KMS-11 (cell line): ENCODE results near the gene ACOT2.
"Not testable (repeated sequence)": the region's sequence is repeated elsewhere in the genome, so short reads cannot be mapped to it uniquely, and the experiment has no call there.

Source experiments
- H2AFZ ChIP-seq: fragments of 200-600 bp; sonication (generic); 2 replicates; pipeline ENCODE4 v1.6.1; 2016; ENCODE audit warnings: antibody characterized with exemption, mixed run types, low read depth
- H3K27ac ChIP-seq: fragments of 200-600 bp; sonication (generic); 2 replicates; pipeline ENCODE4 v1.6.1; 2016; ENCODE audit warnings: mild to moderate bottlenecking, mixed run types
- H3K27me3 ChIP-seq: fragments of 200-600 bp; sonication (generic); 2 replicates; pipeline ENCODE4 v1.6.1; 2017; ENCODE audit warnings: mild to moderate bottlenecking, low read depth, mixed run types, moderate library complexity; ENCODE audit not compliant: insufficient read depth
- H3K36me3 ChIP-seq: fragments of 200-600 bp; sonication (generic); 2 replicates; pipeline ENCODE4 v1.6.1; 2017; ENCODE audit warnings: mild to moderate bottlenecking, mixed run types; ENCODE audit not compliant: insufficient read depth
- H3K4me1 ChIP-seq: fragments of 200-600 bp; sonication (generic); 2 replicates; pipeline ENCODE4 v1.6.1; 2016; ENCODE audit warnings: mild to moderate bottlenecking, low read depth, mixed run types; ENCODE audit not compliant: poor library complexity, severe bottlenecking
- H3K4me2 ChIP-seq: fragments of 200-600 bp; sonication (generic); 2 replicates; pipeline ENCODE4 v1.7.0; 2016; ENCODE audit warnings: mild to moderate bottlenecking, mixed run types
- H3K4me3 ChIP-seq: fragments of 200-600 bp; sonication (generic); IDR thresholded peaks from 2 replicates; pipeline ENCODE4 v1.6.1; 2017; ENCODE audit warnings: low read depth, low read length, mixed read lengths; ENCODE audit not compliant: insufficient read depth
- H3K79me2 ChIP-seq: fragments of 200-600 bp; sonication (generic); 2 replicates; pipeline ENCODE4 v1.6.1; 2016; ENCODE audit warnings: low read depth, mixed run types; ENCODE audit not compliant: insufficient read depth
- H3K9ac ChIP-seq: fragments of 200-600 bp; sonication (generic); 2 replicates; pipeline ENCODE4 v1.6.1; 2016; ENCODE audit warnings: mild to moderate bottlenecking, mixed run types
- H4K20me1 ChIP-seq: fragments of 200-600 bp; sonication (generic); 2 replicates; pipeline ENCODE4 v1.6.1; 2016; ENCODE audit warnings: mild to moderate bottlenecking, mixed run types; ENCODE audit not compliant: insufficient read depth
- TF ChIP-seq, protein P1 (sequence below): fragments of 200-600 bp; sonication (generic); conservative IDR thresholded peaks from 2 replicates; pipeline ENCODE4 v1.6.1; 2017; ENCODE audit warnings: low read depth, mild to moderate bottlenecking, antibody characterized with exemption, low read length, moderate library complexity, mixed read lengths

The ACOT2 gene

DNA sequence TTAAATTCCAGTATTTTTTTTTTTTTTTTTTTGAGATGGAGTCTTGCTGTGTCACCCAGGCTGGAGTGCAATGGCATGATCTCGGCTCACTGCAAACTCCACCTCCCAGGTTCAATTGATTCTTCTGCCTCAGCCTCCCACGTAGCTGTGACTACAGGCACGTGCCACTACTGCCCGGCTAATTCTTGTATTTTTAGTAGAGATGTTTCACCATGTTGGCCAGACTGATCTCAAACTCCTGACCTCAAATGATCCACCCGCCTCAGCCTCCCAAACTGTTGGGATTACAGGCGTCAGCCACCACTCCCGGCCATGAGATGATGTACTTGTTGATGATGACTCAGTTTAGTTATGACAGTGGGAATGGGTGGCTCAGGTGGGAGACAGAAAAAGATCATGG, 5.2 kb downstream of the ACOT2 start:
- H3K4me3 ChIP-seq, H3K4me2 ChIP-seq, H3K9ac ChIP-seq, H3K27me3 ChIP-seq, H3K27ac ChIP-seq, H3K36me3 ChIP-seq, H3K4me1 ChIP-seq, H4K20me1 ChIP-seq, H3K79me2 ChIP-seq, H2AFZ ChIP-seq: not testable (repeated sequence)

DNA sequence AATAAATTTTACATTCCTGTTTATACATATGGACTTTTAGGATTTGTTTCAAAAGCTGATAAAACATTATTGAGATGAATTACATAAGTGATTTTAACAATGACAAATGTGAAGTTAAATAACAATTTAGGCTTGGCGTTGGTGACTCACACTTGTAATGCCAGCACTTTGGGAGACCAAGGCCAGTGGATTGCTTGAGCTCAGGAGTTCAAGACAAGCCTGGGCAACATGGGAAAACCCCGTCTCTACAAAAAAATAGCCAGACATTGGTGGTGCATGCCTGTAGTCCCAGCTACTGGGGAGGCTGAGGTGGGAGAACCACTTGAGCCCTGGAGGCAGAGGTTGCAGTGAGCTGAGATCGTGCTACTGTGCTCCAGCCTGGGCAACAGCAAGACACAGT, 7.4 kb downstream of the ACOT2 start:
- H3K4me3 ChIP-seq = no peak overlapping the region
- no peak overlapping the region for H3K4me2 ChIP-seq
- no peak overlapping the region for H2AFZ ChIP-seq
- H4K20me1 ChIP-seq = no peaks in the 10 kb centered on the region
- H3K4me1 ChIP-seq = no peaks in the 10 kb centered on the region
- no peaks in the 10 kb centered on the region for H3K79me2 ChIP-seq
- no peaks in the 10 kb centered on the region for H3K27me3 ChIP-seq
- TF ChIP-seq, protein P1, sequence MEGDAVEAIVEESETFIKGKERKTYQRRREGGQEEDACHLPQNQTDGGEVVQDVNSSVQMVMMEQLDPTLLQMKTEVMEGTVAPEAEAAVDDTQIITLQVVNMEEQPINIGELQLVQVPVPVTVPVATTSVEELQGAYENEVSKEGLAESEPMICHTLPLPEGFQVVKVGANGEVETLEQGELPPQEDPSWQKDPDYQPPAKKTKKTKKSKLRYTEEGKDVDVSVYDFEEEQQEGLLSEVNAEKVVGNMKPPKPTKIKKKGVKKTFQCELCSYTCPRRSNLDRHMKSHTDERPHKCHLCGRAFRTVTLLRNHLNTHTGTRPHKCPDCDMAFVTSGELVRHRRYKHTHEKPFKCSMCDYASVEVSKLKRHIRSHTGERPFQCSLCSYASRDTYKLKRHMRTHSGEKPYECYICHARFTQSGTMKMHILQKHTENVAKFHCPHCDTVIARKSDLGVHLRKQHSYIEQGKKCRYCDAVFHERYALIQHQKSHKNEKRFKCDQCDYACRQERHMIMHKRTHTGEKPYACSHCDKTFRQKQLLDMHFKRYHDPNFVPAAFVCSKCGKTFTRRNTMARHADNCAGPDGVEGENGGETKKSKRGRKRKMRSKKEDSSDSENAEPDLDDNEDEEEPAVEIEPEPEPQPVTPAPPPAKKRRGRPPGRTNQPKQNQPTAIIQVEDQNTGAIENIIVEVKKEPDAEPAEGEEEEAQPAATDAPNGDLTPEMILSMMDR = no peak
- no peak overlapping the region for H3K9ac ChIP-seq
- no peaks in the 10 kb centered on the region for H3K36me3 ChIP-seq
- H3K27ac ChIP-seq = no peak overlapping the region

DNA sequence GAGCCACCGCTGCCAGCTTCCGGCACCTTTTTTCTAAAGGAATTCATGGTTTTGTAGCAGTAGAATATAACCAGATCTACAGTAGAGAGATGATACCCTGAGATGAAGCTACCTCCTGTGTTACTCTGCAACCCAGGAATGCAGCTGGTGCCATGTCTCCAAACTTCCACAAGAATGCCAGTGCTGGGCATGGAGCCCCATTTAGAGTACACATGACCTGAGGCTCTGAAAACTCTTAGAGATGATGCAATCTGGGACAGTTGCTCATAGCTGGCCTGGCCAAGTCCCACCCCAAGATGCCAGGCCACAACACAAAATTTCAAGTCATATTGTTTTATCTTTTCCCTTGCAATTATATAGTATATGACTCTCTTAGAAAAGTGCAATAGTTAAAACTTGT, 8.2 kb downstream of the ACOT2 start:
- H3K9ac ChIP-seq, H3K27me3 ChIP-seq, H3K4me3 ChIP-seq: not testable (repeated sequence)

DNA sequence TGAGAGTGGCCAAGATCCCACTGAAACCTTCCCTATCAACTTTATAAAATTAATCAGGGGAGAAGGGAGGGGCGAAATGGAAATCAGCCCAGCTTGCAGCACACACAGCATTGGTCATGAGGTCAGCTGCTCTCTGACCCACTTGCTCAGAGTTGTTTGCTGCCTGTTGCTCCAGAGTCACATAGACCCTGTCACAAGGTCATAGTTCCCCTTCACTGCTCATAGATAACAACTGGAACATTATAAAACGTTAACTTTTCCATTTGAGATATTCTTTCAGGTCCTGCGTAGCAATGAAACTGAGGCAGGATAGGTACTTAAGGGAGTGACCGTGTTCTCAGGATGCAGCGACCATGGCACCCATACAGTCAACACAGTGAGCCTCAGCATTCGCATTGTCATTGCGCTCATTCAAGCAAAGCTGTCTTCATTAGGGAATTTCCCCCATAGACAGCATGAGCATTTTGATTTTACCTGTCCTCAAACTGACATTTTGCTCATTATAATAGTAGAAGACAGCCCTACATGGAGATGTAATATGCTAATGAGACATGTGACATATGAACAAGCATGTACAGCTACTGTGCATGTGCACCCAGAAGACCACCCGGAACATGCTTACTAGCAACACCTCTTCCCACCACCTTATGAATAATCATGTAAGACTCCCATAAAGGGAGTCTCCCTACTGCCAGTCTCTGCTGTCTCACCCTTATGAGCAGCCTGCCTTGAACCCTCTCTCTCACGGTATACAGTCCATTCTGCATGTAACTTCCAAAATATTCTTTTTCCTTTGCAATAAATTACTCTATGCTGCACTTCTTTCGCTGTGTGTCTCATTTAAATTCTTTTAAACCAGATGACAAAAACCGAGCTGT, 13.3 kb downstream of the ACOT2 start:
- H2AFZ ChIP-seq, H3K36me3 ChIP-seq, H3K4me2 ChIP-seq, H3K4me3 ChIP-seq, H4K20me1 ChIP-seq, H3K9ac ChIP-seq, H3K27me3 ChIP-seq, H3K79me2 ChIP-seq, H3K27ac ChIP-seq, H3K4me1 ChIP-seq: not testable (repeated sequence)

More for the DNA sequence above, 8.2 kb downstream of the ACOT2 start:
- H4K20me1 ChIP-seq, H3K4me1 ChIP-seq, H3K79me2 ChIP-seq, H3K4me2 ChIP-seq, H3K27ac ChIP-seq, H2AFZ ChIP-seq, H3K36me3 ChIP-seq: not testable (repeated sequence)

DNA sequence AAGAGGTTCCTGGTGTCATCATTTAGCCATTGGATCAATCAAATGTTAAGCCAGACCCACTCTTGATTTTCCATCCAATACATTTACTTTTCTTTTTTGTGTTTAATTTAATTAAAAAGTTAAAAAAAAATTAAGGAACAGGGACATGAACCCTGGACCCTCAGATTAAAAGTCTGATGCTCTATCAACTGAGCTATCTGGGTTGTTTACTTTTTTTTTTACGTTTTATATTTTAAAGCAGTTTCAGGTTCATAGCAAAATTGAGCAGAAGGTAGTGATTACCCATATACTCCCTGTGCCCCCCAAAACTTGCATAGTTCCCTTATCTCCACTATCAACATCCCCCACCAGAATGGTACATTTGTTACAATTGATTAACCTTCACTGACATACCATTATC, 19.7 kb downstream of the ACOT2 start:
- Histone ChIP-seq H3K4me1 (no peaks in the 10 kb centered on the region), H2AFZ (no peak overlapping the region), H3K9ac (no peak overlapping the region), H3K36me3 (no peaks in the 10 kb centered on the region), H3K4me2 (no peak overlapping the region), H3K79me2 (no peaks in the 10 kb centered on the region), H3K27me3 (no peaks in the 10 kb centered on the region), H4K20me1 (no peaks in the 10 kb centered on the region), H3K27ac (no peak overlapping the region), H3K4me3 (no peak overlapping the region)
- TF ChIP-seq, protein P1 = no peak

DNA sequence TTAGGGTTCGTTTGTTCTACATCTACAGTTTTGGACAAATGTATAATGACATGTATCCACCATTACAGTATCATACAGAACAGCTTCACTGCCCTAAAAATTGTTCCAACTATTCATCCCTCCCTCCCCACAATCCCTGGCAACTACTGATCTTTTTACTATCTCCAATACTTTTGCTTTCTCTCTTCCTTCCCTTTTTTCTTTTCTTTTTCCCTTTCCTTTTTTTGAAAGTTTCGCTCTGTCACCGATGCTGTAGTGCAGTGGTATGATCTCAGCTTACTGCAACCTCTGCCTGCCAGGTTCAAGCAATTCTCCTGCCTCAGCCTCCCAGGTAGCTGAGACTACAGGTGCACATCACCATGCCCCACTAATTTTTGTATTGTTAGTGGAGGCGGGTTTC, 20.1 kb downstream of the ACOT2 start:
- Histone ChIP-seq H3K36me3 (no peaks in the 10 kb centered on the region), H3K4me1 (no peaks in the 10 kb centered on the region), H3K4me3 (no peak overlapping the region), H3K9ac (no peak overlapping the region), H3K27me3 (no peaks in the 10 kb centered on the region), H3K79me2 (no peaks in the 10 kb centered on the region), H3K4me2 (no peak overlapping the region), H4K20me1 (no peaks in the 10 kb centered on the region), H3K27ac (no peak overlapping the region), H2AFZ (no peak overlapping the region)
- TF ChIP-seq, protein P1 = no peak

DNA sequence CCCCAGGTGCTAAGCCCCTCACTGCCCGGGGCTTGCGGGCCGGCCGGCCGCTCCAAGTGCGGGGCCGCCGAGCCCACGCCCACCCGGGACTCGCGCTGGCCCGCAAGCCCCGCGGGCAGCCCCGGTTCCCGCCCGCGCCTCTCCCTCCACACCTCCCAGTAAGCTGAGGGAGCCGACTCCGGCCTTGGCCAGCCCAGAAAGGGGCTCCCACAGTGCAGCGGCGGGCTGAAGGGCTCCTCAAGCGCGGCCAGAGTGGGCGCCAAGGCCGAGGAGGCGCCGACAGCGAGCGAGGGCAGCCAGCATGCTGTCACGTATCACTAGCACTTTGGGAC, 21.6 kb downstream of the ACOT2 start:
- not testable (repeated sequence) for H3K4me3 ChIP-seq, H2AFZ ChIP-seq, H3K4me1 ChIP-seq, H3K27me3 ChIP-seq, H3K79me2 ChIP-seq, H3K27ac ChIP-seq, H4K20me1 ChIP-seq, H3K9ac ChIP-seq, H3K4me2 ChIP-seq, H3K36me3 ChIP-seq
